NOMO-1 (cell line): ENCODE data around the gene BDKRB1.
"Not testable (repeated sequence)": the region's sequence is repeated elsewhere in the genome, so short reads cannot be mapped to it uniquely, and the experiment has no call there.

Experiments used
- DNase-seq, 2 experiments: peaks; one replicate each; lab custom pipeline; 2025; ENCODE audit not compliant: unreplicated experiment in 2 of 2; lab: John Stamatoyannopoulos, UW

The BDKRB1 gene

DNA sequence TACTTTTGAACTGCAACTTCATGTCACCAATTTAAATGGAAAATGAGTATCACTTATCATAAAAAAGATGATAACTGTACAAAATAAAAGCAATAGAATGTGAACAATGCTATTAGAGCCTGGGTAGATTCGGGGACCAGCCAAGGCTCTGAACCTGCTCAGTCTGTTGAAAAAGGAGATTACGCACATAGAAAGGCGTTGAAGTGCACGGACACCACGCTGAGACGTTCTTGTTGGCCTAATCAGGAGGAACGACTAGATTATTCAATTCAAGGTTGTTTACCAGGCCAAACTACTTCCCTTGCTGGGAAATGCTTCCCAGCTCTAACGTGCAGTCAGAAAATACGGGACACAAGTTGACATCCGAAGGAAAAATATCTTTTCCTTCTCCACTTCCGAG, 23.5 kb upstream of the BDKRB1 start:
- no peak for DNase-seq

DNA sequence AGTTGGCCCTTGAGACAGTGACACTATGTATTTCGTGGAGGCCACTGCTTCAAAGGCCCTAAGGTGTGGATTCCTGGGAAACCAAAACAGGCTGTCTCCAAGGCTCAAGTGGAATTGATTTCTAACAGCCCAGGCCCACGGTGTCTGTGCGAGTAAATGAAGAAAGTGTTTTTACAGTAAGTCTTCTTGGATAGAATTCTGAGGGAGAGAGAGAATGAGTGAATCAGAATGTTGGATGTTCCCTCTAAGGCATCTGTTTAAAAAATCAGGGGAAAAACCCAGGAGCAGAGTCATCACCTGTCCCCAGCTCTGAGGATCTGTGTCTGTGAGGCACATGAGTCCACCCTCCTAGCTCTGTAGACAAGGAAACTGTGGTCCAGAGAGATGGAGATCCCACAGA, 22.3 kb upstream of the BDKRB1 start:
- DNase-seq: no peak

DNA sequence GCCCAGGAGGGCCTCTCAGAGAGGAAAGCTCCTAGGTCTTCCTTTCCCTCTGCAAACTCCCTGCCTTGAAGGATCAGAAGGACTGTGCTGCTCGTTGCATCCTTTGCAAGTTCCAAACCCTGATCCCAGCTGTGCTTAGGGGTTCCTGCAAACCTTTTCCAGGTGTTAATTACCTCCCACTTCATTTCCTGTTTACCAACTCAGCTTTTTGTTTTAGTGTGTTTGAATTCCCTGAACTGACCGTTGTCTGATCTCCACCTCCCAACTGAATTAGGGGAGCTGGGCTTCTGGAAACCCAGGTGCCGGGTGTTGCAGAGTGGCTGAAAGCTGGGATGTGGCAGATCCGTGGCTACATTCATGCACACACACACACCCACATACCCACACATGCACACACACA, 20.6 kb upstream of the BDKRB1 start:
- no peak for DNase-seq

DNA sequence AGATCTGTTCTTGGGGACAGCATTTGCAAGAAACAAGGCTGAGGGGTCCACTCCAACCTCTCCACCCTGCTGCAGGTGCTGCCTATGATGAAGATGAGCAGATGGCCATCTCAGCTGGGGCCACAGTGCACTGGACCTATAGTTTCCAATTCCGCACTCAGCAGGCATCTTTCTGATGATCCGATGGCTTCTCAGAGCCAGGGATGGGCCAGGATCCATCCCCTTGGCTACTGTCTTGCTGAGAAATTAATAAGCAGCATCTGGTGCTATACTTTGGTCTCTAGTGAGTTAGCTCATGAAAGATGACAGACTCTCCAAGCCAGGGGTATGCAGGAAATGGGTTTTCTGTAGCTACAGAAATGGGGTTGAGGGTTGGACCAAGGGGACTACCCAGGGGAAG, 18.4 kb upstream of the BDKRB1 start:
- no peak for DNase-seq

DNA sequence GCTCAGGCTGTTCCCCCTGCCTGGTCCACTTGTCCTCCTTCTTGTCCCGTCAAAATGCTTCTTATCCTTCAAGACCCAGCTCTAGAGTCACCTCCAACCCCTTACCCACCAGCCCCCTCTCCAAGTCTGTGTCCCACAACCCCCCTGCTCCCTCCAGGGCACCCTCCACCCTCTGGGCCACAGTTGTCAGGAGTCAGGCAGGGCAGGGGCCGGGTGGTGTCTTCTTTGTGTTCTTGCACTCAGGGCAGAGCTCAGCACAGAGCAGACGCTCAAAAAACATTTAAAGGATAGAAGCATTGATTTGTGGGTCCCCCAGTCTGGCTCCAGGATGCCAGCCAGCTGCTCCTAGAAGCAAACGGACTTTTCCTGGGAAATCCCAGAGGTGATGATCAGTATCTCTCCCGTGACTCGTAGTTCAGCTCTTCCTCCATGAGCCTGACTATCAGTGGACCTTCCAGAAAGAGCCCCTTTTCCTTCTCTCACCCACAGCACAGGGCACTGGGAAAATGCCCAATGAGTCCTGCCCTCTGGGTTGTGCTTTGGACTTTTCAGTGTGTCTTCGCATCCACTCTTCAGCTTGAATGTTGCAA, 17.2 kb upstream of the BDKRB1 start:
- no peak for DNase-seq

DNA sequence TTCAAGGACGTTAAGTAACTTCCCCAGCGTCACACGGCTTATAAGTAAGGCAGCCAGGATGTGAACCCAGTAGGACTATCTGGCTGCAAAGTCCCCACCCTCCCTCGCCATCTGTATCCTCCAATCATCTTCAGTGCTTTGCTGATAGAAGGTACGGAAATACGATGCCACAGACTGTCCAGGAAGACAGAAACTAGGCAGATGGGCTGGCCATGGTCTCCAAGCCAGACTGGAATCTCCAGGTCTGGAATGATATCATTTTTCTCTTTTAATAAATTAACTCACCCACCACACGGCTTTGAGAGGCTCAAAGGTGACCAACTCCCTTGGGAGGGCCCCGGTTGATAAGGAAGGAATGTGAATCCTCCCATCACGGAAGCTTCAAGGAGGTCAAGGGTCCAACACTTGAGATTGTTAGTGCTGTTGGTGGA, 16.3 kb upstream of the BDKRB1 start:
- DNase-seq: no peak

DNA sequence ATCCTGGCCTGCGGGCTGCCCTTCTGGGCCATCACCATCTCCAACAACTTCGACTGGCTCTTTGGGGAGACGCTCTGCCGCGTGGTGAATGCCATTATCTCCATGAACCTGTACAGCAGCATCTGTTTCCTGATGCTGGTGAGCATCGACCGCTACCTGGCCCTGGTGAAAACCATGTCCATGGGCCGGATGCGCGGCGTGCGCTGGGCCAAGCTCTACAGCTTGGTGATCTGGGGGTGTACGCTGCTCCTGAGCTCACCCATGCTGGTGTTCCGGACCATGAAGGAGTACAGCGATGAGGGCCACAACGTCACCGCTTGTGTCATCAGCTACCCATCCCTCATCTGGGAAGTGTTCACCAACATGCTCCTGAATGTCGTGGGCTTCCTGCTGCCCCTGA, 15.4 kb upstream of the BDKRB1 start:
- no peak for DNase-seq

DNA sequence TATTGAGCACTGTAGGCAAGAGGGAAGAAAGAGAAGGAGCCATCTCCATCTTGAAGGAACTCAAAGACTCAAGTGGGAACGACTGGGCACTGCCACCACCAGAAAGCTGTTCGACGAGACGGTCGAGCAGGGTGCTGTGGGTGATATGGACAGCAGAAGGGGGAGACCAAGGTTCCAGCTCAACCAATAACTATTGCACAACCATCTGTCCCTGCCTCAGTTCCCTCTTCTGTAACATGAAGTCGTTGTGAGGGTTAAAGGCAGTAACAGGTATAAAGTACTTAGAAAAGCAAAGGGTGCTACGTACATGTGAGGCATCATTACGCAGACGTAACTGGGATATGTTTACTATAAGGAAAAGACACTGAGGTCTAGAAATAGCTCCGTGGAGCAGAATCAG, 13.9 kb upstream of the BDKRB1 start:
- DNase-seq: no peak

DNA sequence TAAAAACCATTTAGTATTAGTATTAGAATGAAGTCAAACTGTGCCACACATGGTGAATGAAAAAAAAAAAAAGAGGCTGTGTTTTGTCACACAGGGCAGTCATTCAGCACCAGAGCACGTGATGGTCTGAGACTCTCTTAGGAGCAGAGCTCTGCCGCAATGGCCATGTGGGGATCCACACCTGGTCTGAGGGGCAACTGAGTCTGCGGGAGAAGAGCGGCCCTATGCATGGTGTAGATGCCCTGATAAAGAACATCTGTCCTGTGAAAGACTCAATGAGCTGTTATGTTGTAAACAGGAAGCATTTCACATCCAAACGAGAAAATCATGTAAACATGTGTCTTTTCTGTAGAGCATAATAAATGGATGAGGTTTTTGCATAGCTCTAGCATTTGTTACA, 12.2 kb upstream of the BDKRB1 start:
- DNase-seq: no peak

DNA sequence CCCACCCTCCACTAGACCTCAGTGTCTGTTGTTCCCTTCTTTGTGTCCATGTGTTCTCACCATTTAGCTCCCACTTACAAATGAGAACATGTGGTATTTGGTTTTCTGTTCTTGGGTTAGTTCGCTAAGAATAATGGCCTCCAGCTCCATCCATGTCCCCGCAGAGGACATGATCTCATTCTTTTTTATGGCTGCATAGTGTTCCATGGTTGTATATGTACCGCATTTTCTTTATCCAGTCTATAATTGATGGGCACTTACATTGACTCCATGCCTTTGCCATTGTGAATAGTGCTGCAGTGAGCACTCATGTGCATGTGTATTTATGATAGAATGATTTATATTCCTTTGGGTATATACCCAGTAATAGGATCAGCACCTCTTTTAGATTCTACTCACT, 10.9 kb upstream of the BDKRB1 start:
- DNase-seq: not testable (repeated sequence)

DNA sequence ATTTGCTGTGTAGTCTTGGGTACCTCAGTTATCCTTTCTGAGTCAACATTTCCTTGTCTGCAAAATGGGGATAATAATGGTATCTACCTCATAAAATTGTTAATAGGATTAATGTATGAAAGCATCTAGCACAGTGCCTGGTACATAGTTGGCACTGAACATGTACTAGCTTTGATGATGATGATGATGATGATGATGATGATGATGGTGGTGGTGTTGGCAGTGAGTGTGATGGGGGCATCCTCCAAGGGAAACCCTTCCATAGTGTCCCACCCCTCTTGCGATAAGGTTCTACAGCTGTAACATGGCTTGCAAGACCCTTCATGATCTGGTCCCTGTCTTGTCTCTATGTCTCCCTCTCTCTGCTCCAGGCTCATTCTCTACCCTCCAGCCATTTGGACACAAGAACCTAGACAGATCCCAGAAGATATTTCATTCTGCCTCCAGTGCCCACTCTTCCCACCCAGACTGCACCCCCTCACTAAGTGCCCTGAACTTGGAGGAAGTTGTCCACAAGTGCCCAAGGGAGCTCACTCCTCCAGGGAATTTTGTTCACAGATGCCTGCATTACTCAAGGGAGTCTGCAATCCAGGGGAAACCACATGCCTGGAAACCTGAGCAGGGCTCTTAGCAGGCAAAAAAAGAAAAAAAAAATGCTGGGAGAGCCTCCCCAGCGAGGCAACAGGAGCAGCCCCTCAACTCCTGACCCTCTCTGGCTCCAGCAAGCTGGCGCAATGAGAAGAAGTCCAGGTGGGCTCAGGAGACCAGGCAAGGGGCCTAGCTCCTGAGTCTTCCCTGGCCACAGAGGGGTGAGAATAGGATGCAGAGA, 10.1 kb upstream of the BDKRB1 start:
- DNase-seq: no peak

DNA sequence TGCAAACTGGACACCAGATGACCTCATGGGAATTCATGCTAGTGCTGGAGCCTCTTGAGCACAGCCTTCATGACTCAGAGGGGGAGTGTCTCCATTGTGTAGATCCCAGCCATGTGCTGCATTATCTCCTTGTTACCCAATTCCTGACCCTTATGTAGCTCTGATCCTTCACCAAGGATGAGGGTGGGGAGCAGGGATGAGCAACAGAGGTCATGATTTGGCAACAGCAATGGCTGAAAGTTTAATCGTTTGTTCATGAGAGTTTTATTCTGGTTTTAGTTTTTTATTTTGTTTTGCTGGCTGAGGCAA, 9.5 kb upstream of the BDKRB1 start:
- no peak for DNase-seq

DNA sequence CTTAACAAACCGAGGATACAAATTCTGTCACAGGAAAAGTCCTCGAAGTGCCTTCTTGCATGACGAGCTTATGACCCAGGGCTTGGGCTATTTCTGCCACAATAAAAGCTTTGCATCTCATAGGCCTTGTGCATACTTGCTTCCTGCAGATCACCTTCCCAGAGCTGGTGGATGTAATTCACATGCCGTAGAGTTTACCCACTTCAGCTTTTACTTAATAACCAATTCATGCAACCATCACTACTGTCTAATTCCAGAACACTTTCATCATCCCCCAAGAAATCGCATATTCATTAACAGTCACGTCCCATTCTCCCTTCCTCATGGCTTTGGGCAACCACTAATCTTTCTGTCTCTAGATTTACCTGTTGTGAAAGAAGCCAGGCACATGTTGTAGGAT, 9.0 kb upstream of the BDKRB1 start:
- no peak for DNase-seq

DNA sequence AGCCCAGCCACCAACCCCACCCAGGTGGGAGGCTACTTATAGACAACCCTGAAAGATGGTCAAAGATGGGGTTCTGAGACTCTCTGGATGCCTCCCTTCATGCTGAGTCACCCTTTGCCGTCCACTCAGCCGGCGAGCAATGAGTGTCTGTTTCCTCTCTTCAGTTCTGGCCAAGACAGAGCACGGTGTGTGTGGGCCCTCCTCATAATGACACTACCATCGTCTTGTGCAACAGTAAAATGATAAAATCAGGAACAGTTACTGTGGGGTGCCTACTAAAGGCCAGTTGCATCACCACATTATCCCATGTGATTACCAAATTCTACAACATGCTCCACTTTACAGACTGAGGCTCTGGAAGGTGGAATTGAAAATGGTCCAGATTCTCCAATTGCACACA, 7.0 kb upstream of the BDKRB1 start:
- peak; percentile 92 to 95 for DNase-seq

DNA sequence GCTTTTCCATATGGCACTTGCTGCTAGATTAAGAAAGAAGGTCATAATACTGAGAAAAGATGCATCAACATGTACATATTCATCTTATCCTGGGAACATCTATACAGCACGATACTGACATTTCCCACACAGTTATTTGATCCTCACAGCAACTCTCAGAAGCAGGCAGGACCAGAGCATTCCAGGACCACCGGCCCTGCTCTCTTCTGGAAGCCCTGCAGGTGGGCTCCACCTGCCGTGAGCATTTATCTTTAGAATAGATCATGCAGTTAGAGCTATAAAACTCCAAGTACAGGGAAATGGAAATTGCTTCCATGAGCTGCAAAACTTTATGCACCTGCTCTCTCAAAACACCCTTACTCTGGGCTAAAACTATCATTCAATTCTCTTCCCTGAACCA, 5.5 kb upstream of the BDKRB1 start:
- DNase-seq: no peak

DNA sequence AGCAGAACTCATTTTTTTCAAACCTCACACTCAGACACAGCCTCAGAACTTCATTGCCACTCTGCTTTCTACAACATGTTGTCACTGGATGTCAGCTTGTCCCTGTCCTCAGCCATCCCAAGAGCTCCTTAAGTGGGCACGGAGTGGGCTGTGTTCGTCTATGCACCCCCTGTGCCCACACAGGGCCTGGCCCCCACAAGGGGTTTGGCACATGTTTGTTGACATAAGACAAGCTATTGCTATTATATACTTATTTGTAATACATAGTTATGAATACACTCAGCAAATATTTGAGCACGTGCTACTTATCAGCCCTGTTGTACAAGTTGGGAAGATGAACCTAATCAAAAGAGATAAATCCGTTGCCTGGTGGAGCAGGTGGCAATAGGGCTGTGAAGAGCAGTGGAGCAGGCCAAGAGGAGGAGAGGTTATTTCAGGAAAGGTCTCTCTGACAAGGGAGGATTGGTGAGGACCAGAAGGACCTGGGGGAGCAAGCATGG, 4.3 kb upstream of the BDKRB1 start:
- DNase-seq: no peak

DNA sequence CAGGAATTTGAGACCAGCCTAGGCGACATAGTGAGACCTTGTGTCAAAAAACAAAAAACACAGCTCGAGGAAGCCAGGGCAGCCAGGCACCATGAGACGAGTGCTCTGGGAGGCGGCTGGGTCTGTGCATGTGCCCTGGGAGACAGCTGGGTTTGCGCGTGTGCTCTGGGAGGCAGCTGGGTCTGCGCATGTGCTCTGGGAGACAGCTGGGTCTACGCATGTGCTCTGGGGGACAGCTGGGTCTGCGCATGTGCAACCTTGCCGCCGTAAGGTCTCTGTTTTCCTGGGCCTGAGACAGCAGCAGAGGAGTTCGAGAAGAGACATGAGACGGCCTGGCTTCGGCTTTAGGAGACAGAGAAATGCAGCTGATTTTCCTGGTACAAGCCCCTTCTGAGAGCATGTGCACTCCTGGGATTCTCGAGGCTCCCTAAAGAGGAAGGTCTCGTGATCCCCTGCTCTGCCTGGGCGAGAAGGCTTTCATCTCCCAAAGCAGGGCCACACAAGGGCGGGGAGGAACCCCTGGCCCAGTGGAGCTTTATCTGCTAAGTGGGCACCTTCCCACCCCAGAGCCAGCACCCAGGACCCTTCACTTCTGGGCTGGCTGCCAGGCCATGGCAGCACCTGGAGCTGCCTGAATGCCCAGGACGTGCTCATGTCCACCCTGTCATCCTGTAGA, 3.5 kb upstream of the BDKRB1 start:
- no peak for DNase-seq

DNA sequence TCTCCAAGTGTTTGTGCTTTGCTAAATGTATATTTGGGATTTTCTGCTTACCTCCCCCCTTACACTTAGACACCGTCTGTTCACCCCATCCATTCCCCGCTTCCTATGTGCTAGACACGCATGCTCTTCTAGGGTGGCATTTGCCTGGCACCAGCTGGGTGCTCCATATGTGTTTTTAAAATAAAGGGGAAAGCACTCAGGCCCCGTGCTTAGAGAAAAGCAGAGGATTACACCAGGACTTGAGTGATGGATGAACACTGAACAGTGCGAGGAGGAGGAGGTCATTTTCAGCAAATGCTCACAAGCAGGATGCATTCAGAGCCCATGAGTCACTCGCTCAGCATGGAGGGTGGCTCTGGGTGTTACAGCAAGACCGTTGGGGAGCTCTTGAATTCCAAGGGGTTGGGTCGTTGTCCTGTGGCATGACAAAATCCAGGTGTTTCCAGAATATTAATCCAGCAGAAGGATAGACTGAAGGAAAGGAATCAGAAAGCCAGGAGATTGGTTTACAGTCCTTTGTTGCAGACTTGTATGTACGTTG, 2.9 kb upstream of the BDKRB1 start:
- no peak for DNase-seq

DNA sequence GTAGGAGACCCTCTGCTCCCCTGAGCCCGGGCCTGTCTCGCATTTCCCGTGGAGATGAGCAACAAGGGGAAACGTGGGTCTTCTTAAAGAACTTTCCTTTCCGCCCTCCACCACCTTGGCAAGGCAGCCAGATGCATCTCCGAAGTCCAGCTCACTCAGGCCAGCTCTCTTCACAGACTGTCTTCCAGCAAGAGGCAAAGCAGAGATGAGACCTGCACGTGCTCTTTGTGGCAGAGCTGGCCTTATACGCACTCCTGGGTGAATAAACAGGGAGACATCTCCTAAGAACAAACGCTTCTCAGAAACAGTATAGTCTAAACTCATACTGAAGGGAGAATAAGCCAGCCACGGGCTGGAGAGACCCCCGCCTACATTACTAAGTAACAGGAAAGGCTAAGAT, 1.3 kb upstream of the BDKRB1 start:
- DNase-seq: no peak

DNA sequence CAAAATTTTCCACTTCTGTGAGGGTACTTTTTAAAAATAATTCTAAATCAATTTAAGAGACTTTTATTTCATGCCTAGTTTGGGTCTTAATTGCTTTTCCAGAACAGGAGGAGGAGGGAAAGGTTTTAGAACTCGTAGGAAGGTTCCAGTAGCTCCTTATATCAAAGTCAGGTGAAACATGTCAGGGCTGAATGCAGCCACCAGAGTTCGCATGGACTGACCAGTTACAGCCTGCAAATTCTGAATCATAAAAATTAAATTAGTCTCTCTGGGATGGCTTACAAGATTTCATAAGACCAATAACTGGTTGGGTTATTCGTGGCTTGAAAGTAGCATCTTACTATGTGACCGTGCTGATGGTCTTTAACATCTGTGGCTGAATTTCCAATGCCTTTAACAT, 397 bp downstream of the BDKRB1 start:
- no peak for DNase-seq

DNA sequence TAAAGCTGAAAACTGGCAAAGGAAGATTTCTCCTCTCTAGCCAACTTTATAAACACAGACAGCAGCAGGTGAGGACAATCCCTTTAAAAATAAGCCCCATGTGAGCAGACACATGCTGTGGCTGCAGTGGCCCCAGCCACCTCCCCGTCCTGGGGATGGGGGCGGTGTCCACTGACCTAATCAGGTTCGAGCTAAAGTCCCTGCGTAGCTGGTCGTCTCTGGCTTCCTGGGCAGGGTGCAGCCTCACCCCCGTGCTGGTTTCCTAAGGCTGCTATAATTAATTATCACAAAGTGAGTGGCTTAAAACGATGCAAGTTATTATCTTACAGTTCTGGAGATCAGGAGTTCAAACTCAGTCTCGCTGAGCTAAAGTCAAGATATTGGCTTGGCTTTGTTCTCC, 1.0 kb downstream of the BDKRB1 start:
- no peak for DNase-seq

DNA sequence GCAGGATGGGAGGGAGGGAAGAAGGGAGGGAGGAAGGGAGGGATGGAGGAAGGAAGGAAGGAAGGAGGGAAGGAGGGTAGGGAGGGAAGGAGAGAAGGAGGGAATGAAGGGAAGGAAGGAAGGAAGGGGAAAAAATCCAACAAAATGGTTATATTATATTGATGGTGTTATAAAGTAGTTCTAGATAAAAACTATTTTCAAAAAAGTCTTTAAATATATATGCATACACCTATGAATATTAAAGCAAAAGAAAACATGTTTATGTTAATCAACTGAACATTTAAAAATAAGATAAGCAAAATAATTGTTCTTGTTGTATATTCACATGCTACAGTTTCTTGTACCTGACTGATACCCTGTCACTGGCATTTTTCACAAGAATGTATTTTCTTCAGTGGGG, 1.9 kb downstream of the BDKRB1 start:
- no peak for DNase-seq
